Lung (tissue), 12 donors: ENCODE data around the gene GDF11. TPM values are rescaled to one million over a fixed set of nuclear protein-coding genes. Genes with fewer than 3 reads are reported as not detected.

Source experiments
- ATAC-seq: fragments of 200-7000 bp; cut with Tn5 transposase; one replicate; pipeline ENCODE4 v1.9.1; 2020; ENCODE audit warnings: moderate number of reproducible peaks; ENCODE audit not compliant: insufficient read depth, low FRiP score
- DNase-seq, 3 donors: peaks; one replicate each; pipeline ENCODE4 v3.0.0-alpha.2; 2013 to 2017
- H3K27ac ChIP-seq, 2 donors: one replicate each; pipeline ENCODE4 v1.5.1; 2013; ENCODE audit warnings: mild to moderate bottlenecking in 2 of 2, moderate library complexity in 2 of 2, control low read depth in 1 of 2, inconsistent platforms in 1 of 2, low read depth in 1 of 2, low read length in 1 of 2
- H3K27me3 ChIP-seq, 3 donors: one replicate each; pipeline ENCODE4 v1.5.1; 2013; ENCODE audit warnings: low read length in 2 of 3; ENCODE audit not compliant: control insufficient read depth in 3 of 3, insufficient read depth in 3 of 3
- H3K36me3 ChIP-seq, 4 donors: one replicate each; pipeline ENCODE4 v1.5.1; 2013; ENCODE audit warnings: low read length in 4 of 4, mild to moderate bottlenecking in 1 of 4, moderate library complexity in 1 of 4; ENCODE audit not compliant: control insufficient read depth in 4 of 4, insufficient read depth in 4 of 4
- H3K4me1 ChIP-seq, 5 donors: one replicate each; pipeline ENCODE4 v1.5.1; 2013; ENCODE audit warnings: low read length in 5 of 5, mild to moderate bottlenecking in 2 of 5, moderate library complexity in 1 of 5; ENCODE audit not compliant: control insufficient read depth in 5 of 5, insufficient read depth in 5 of 5
- H3K4me3 ChIP-seq: one replicate; pipeline ENCODE4 v1.5.1; 2013; ENCODE audit warnings: mild to moderate bottlenecking, control low read depth, moderate library complexity
- H3K9ac ChIP-seq, 2 donors: one replicate each; pipeline ENCODE4 v1.5.1; 2013; ENCODE audit warnings: low read length in 2 of 2, control low read depth in 1 of 2; ENCODE audit not compliant: insufficient read depth in 1 of 2
- H3K9me3 ChIP-seq, 4 donors: one replicate each; pipeline ENCODE4 v1.5.1; 2013; ENCODE audit warnings: low read length in 3 of 4, mild to moderate bottlenecking in 1 of 4, moderate library complexity in 1 of 4; ENCODE audit not compliant: control insufficient read depth in 4 of 4, insufficient read depth in 3 of 4
- WGBS, 2 donors: extraction: QIAGEN DNeasy Blood & Tissue Kit; methylation state at CpG; one replicate each; pipeline ENCODE4 v1.1.7; 2013; 5-methylcytosine and 5-hydroxymethylcytosine counted together
- polyA plus RNA-seq, 2 donors: library from polyadenylated mRNA; stranded (reverse); fragments of 200-250 nt; gene quantifications; one replicate each; pipeline ENCODE4 v1.2.1, GENCODE V29; 2013
- total RNA-seq, 2 donors: library from RNA; depleted of rRNA in 1 of 2; stranded (reverse); fragments of >200 nt in 1 of 2; gene quantifications; one replicate each; pipeline ENCODE4 v1.2.1, GENCODE V29; 2014 to 2021
- TF ChIP-seq, protein P1 (sequence below): IDR thresholded peaks from 2 replicates; pipeline ENCODE4 v1.5.1; 2012; ENCODE audit warnings: mild to moderate bottlenecking; ENCODE audit errors: control extremely low read depth, extremely low read depth
- donor health status: control.
- donor health status: control.
- donor health status: Bipolar disorder and iron deficiency.
- donor health status: healthy.
- donor health status: DM: yes; HTN: yes; CAD: no.

The GDF11 gene
- total and polyA plus RNA-seq, 4 donors = 0.93 to 8.3 (median 3.2) TPM

DNA sequence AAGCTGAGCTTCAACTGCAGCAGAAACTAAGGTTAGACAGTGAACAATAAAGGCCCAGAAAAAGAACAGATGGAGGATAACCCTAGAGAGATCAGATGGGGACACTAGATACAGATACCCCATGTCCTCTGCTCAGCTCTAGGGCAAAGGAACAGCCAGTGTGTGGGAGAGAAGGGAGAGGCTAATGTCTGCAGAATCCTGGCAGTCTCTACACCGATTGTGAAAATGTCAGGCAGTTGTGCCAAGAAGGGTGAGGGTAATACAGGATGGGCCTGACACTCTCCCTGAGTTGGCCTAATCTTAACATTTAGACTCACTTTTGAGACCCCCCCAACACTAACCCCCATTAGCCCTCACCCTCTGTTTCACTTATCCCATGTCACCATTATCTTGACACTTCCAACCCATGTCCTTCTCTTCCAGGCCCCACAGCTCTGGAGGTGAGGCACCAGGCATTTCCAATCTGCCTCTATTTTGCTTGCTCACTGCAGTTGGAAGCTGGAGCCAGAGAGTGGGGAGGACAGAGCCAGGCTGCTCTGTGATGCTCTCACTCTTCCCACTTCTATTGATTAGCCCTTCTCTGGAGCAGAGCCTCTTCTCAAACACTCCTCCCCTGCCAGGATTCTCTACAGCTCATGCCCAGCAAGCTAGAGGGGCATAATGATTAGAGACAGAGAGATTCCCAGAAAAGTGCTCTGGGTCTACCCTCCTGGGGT, 30.1 kb upstream of the GDF11 start:
- Histone ChIP-seq H3K9me3 (no peaks in the 10 kb centered on the region), H3K27ac (peak overlapping the region in 1 of 2 donors; percentile 85), H3K4me1 (peaks cover 10 to 48% (median 14%) of the 10 kb centered on the region in 5 donors), H3K27me3 (peaks cover 0 to 3% (median 0%) of the 10 kb centered on the region in 3 donors), H3K9ac (no peak overlapping the region), H3K36me3 (no peaks in the 10 kb centered on the region), H3K4me3 (no peak overlapping the region)
- DNase-seq = no peak
- WGBS, 2 donors = 46 to 56% methylated on average over 1 of the region's 1 CpG
- TF ChIP-seq, protein P1, sequence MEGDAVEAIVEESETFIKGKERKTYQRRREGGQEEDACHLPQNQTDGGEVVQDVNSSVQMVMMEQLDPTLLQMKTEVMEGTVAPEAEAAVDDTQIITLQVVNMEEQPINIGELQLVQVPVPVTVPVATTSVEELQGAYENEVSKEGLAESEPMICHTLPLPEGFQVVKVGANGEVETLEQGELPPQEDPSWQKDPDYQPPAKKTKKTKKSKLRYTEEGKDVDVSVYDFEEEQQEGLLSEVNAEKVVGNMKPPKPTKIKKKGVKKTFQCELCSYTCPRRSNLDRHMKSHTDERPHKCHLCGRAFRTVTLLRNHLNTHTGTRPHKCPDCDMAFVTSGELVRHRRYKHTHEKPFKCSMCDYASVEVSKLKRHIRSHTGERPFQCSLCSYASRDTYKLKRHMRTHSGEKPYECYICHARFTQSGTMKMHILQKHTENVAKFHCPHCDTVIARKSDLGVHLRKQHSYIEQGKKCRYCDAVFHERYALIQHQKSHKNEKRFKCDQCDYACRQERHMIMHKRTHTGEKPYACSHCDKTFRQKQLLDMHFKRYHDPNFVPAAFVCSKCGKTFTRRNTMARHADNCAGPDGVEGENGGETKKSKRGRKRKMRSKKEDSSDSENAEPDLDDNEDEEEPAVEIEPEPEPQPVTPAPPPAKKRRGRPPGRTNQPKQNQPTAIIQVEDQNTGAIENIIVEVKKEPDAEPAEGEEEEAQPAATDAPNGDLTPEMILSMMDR = no peak
- no peak for ATAC-seq

DNA sequence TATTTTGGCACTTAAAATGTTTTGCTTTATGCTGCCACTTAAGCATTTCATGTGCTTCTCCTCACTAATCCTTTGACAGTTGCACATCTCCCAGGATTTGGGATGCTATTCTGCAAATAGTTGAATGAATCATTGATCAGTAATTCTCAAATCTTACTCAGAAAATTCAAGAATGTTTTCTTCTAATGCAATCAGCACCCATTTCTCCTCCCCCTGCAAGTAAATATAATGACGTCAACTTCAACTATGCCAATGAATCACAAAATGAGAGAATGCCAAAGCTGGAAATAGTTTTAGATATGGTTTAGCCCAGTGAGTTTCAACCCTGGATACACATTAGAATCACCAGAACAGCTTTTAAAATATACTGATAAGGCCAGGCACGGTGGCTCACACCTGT, 29.2 kb upstream of the GDF11 start:
- peak overlapping the region in 1 of 2 donors; percentile 61 for H3K27ac ChIP-seq
- H3K4me3 ChIP-seq = no peak overlapping the region
- ATAC-seq = no peak
- no peak overlapping the region for H3K9ac ChIP-seq
- H3K9me3 ChIP-seq = no peaks in the 10 kb centered on the region
- WGBS, 2 donors = 81 to 98% methylated on average over 2 of the region's 2 CpGs
- peaks cover 0 to 3% (median 0%) of the 10 kb centered on the region in 3 donors for H3K27me3 ChIP-seq
- peaks cover 14 to 49% (median 18%) of the 10 kb centered on the region in 5 donors for H3K4me1 ChIP-seq
- H3K36me3 ChIP-seq = peaks cover 0 to under 1% (median 0%) of the 10 kb centered on the region in 4 donors
- TF ChIP-seq, protein P1 = no peak
- no peak for DNase-seq

DNA sequence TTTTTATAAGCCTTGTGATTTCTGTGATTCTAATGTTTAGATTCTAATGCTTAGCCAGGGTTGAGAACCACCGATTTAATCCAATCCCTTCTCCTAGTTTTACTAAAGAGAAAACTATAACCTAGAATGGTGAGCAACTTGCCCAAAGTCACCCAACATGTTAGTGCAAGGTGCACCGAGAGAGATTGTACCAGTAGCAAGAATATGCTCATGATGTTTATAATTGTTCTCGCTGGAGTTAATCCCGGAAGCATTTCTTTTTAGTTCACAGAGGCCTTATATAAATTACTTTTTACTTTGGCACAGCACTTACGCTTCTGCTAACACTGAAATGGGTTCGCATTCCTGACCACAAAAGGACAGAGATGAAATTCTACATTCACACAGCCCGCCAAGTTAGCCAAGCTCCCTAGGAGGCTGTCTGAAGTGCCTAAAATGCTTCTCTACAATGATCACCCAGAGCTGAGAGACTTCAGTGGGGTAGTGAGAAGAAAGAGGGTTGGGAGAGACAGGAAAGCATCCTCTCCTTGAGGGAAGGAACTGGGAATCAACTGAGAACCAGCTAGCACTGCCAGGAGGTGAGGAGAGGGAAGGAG, 27.7 kb upstream of the GDF11 start:
- Histone ChIP-seq H3K9ac (peak overlapping the region in 1 of 2 donors; percentile 26), H3K36me3 (peaks cover 0 to 8% (median 4%) of the 10 kb centered on the region in 4 donors), H3K27me3 (no peaks in the 10 kb centered on the region), H3K9me3 (no peaks in the 10 kb centered on the region), H3K27ac (peak overlapping the region; percentile 89 to 94), H3K4me1 (peaks cover 14 to 48% (median 21%) of the 10 kb centered on the region in 5 donors), H3K4me3 (peak overlapping the region; percentile 69)
- 67 to 69% methylated on average over 7 of the region's 7 CpGs for WGBS, 2 donors
- TF ChIP-seq, protein P1 = no peak
- no peak for ATAC-seq
- DNase-seq = no peak
